Prostate gland (tissue), 2 donors: ENCODE measurements around the gene CDC73.

ENCODE experiments used
- CTCF ChIP-seq, 4 experiments: fragments of 200-600 bp in 2 of 4; fragments of 450-650 bp in 2 of 4; sonication (generic) in 2 of 4; IDR thresholded peaks; 1 replicate in 3 of 4; 2 replicates in 1 of 4; pipeline ENCODE4 v1.5.1; 2016 to 2019; ENCODE audit warnings: antibody characterized with exemption in 4 of 4, mild to moderate bottlenecking in 2 of 4, moderate library complexity in 2 of 4
- POLR2A ChIP-seq: fragments of 450-650 bp; IDR thresholded peaks from one replicate; pipeline ENCODE4 v1.6.1; 2016; ENCODE audit warnings: antibody characterized with exemption, mild to moderate bottlenecking

GRCh38 chr1:193077991-193078390 lies 43.8 kb upstream of the CDC73 start:
- TF ChIP-seq CTCF (IDR thresholded peaks at IDR 0.05) (no peak), POLR2A (no peak)
